ENCODE data around the gene SZRD1.

DNA sequence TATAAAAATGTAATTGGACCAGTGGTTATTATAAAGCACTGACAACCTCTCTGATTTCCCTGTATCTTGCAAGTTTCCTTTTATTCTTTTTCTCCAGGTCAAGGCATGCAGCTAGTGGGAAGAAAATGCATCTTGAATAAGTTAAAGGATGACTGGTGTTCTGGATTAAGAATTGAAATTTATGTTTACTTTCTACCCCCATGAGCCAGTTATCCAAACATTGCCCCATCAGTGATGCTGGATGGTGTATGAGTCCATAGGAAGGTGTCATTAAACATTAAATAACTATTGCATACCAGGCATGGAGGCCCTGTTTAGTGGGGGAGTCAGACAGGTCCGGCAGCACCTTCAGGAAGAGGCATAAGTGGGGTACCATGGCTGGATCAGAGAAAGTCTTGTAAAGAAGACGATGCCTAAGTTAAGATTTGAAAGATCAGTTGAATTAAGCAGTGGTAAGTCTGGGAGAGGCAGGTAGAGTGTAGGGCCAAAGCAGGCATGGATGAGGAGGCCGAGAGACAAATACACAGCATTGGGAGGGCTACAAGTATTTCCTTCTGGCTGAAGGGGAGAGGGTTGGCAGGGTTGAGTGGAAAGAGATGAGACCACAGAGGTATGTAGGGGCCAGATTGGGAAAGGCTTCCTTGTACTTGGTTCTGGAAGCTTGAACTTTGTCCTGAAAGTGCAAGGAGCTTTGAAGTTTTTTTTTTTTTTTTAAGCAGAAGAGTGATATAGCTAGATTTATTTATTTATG lies 5.7 kb downstream of the SZRD1 start:
- no peak for TF ChIP-seq EP300 (IDR thresholded peaks at IDR 0.05; ENCODE audit: low read depth)
- TF ChIP-seq CTCF (IDR thresholded peaks at IDR 0.05) = no peak
